WTC11 (cell line): ENCODE measurements around the gene ARHGAP15. TPM values are rescaled to one million over a fixed set of nuclear protein-coding genes. Genes with fewer than 3 reads are reported as not detected.

Experiments
- ATAC-seq: fragments of 200-7000 bp; cut with Tn5 transposase; 2 replicates; pipeline ENCODE4 v1.10.0; 2021; ENCODE audit warnings: mild to moderate bottlenecking, moderate library complexity
- CTCF ChIA-PET: fragments of 300-600 bp; sonication (Branson Sonifier 250); formaldehyde crosslinking; loops from one replicate; lab custom pipeline; 2021; ENCODE audit warnings: antibody characterized with exemption; lab: Charles Lee
- POLR2A ChIA-PET: fragments of 350-600 bp; sonication (Branson Sonifier 250); formaldehyde crosslinking; loops from one replicate; lab custom pipeline; 2021; ENCODE audit warnings: antibody characterized with exemption; lab: Charles Lee
- DNase-seq: peaks from one replicate; pipeline ENCODE4 v3.0.0; 2021; ENCODE audit warnings: low spot score
- H3K27ac Mint-ChIP-seq: 2 replicates; pipeline ENCODE4 v1.8.0; 2021; ENCODE audit warnings: mixed read lengths
- H3K27me3 Mint-ChIP-seq: 2 replicates; pipeline ENCODE4 v1.8.0; 2021; ENCODE audit warnings: low read depth, mild to moderate bottlenecking, moderate library complexity, mixed read lengths
- H3K36me3 Mint-ChIP-seq: 2 replicates; pipeline ENCODE4 v1.8.0; 2021; ENCODE audit warnings: mixed read lengths
- H3K4me1 Mint-ChIP-seq: 2 replicates; pipeline ENCODE4 v1.8.0; 2022; ENCODE audit warnings: mixed read lengths
- H3K4me3 Mint-ChIP-seq: 2 replicates; pipeline ENCODE4 v1.8.0; 2021; ENCODE audit warnings: mild to moderate bottlenecking, moderate library complexity, mixed read lengths
- H3K9me3 Mint-ChIP-seq: 2 replicates; pipeline ENCODE4 v1.8.0; 2021; ENCODE audit warnings: mixed read lengths
- ATF6 ChIP-seq: sonication (generic); formaldehyde crosslinking; IDR thresholded peaks from 2 replicates; pipeline ENCODE4 v1.8.1; 2023; ENCODE audit warnings: mild to moderate bottlenecking, missing genetic modification reagents
- CTCF ChIP-seq: fragments of 200-600 bp; IDR thresholded peaks from 2 replicates; pipeline ENCODE4 v1.8.0; 2022; ENCODE audit warnings: antibody characterized with exemption
- ELF4 ChIP-seq: sonication (generic); formaldehyde crosslinking; IDR thresholded peaks from 2 replicates; pipeline ENCODE4 v1.8.1; 2022; ENCODE audit warnings: low read depth, mild to moderate bottlenecking, moderate library complexity, missing genetic modification reagents
- EMX1 ChIP-seq: fragments of 250-450 bp; sonication (Bioruptor Pico); IDR thresholded peaks from 2 replicates; pipeline ENCODE4 v1.8.0; 2021; ENCODE audit warnings: mild to moderate bottlenecking
- ETV6 ChIP-seq: sonication (generic); formaldehyde crosslinking; IDR thresholded peaks from 2 replicates; pipeline ENCODE4 v1.8.1; 2022; ENCODE audit warnings: mild to moderate bottlenecking, missing genetic modification reagents
- GTF2I ChIP-seq: fragments of 250-450 bp; sonication (Bioruptor Pico); conservative IDR thresholded peaks from 2 replicates; pipeline ENCODE4 v1.4.0; 2021; ENCODE audit warnings: mild to moderate bottlenecking
- JAZF1 ChIP-seq: fragments of 250-450 bp; sonication (Bioruptor Pico); IDR thresholded peaks from 2 replicates; pipeline ENCODE4 v1.9.0; 2021; ENCODE audit warnings: moderate library complexity, mild to moderate bottlenecking, inconsistent platforms
- MAX ChIP-seq: sonication (generic); formaldehyde crosslinking; IDR thresholded peaks from 2 replicates; pipeline ENCODE4 v1.8.0; 2022; ENCODE audit warnings: mild to moderate bottlenecking, missing genetic modification reagents
- MLX ChIP-seq: sonication (generic); formaldehyde crosslinking; IDR thresholded peaks from 2 replicates; pipeline ENCODE4 v1.8.1; 2023; ENCODE audit warnings: mild to moderate bottlenecking, missing genetic modification reagents, moderate library complexity
- MYBL2 ChIP-seq: sonication (generic); formaldehyde crosslinking; IDR thresholded peaks from 2 replicates; pipeline ENCODE4 v1.8.1; 2023; ENCODE audit warnings: mild to moderate bottlenecking, moderate library complexity, missing genetic modification reagents
- NFYB ChIP-seq: sonication (generic); formaldehyde crosslinking; conservative IDR thresholded peaks from 2 replicates; pipeline ENCODE4 v1.8.0; 2022; ENCODE audit warnings: low read depth, missing genetic modification reagents
- NR1H2 ChIP-seq: sonication (generic); formaldehyde crosslinking; IDR thresholded peaks from 2 replicates; pipeline ENCODE4 v1.9.0; 2021; ENCODE audit warnings: mild to moderate bottlenecking, moderate library complexity, missing genetic modification reagents
- PRRX2 ChIP-seq: fragments of 250-450 bp; sonication (Bioruptor Pico); IDR thresholded peaks from 2 replicates; pipeline ENCODE4 v1.8.0; 2021; ENCODE audit warnings: mild to moderate bottlenecking
- RORB ChIP-seq: fragments of 250-450 bp; sonication (Bioruptor Pico); IDR thresholded peaks from 2 replicates; pipeline ENCODE4 v1.9.0; 2021; ENCODE audit warnings: mild to moderate bottlenecking
- SOX15 ChIP-seq: fragments of 250-450 bp; sonication (Bioruptor Pico); IDR thresholded peaks from 2 replicates; pipeline ENCODE4 v1.9.0; 2021; ENCODE audit warnings: mild to moderate bottlenecking
- TEAD4 ChIP-seq: sonication (generic); formaldehyde crosslinking; IDR thresholded peaks from 2 replicates; pipeline ENCODE4 v1.8.0; 2022; ENCODE audit warnings: mild to moderate bottlenecking, missing genetic modification reagents
- TP53 ChIP-seq: sonication (generic); formaldehyde crosslinking; IDR thresholded peaks from 2 replicates; pipeline ENCODE4 v1.8.1; 2023; ENCODE audit warnings: mild to moderate bottlenecking, missing genetic modification reagents
- USF1 ChIP-seq: sonication (generic); formaldehyde crosslinking; IDR thresholded peaks from 2 replicates; pipeline ENCODE4 v1.8.0; 2022; ENCODE audit warnings: mild to moderate bottlenecking, missing genetic modification reagents
- ZBTB21 ChIP-seq: sonication (generic); formaldehyde crosslinking; IDR thresholded peaks from 2 replicates; pipeline ENCODE4 v1.8.1; 2023; ENCODE audit warnings: mild to moderate bottlenecking, missing genetic modification reagents, borderline replicate concordance
- ZNF121 ChIP-seq: sonication (generic); formaldehyde crosslinking; IDR thresholded peaks from 2 replicates; pipeline ENCODE4 v1.8.0; 2023; ENCODE audit warnings: missing genetic modification reagents
- ZNF138 ChIP-seq: sonication (generic); formaldehyde crosslinking; conservative IDR thresholded peaks from 2 replicates; pipeline ENCODE4 v1.8.1; 2022; ENCODE audit warnings: mild to moderate bottlenecking, moderate library complexity, missing genetic modification reagents
- ZNF219 ChIP-seq: sonication (generic); formaldehyde crosslinking; IDR thresholded peaks from 2 replicates; pipeline ENCODE4 v1.8.0; 2023; ENCODE audit warnings: missing genetic modification reagents, mild to moderate bottlenecking, borderline replicate concordance
- ZNF232 ChIP-seq: sonication (generic); formaldehyde crosslinking; IDR thresholded peaks from 2 replicates; pipeline ENCODE4 v1.8.0; 2022; ENCODE audit warnings: mild to moderate bottlenecking, missing genetic modification reagents
- ZNF425 ChIP-seq: fragments of 250-450 bp; sonication (Bioruptor Pico); conservative IDR thresholded peaks from 2 replicates; pipeline ENCODE4 v1.9.0; 2021; ENCODE audit warnings: mild to moderate bottlenecking
- total RNA-seq: library from RNA; stranded (reverse); gene quantifications from 3 replicates; pipeline ENCODE4 v1.2.3, GENCODE V29; 2021

The ARHGAP15 gene
- total RNA-seq, 1 experiment from 2014 or later: 0.28 TPM

GRCh38 chr2:143635936-143636335 is 506.7 kb downstream of the ARHGAP15 start:
- CTCF ChIA-PET: no interaction called here

GRCh38 chr2:143640826-143641225 is 511.6 kb downstream of the ARHGAP15 start:
- no peak for ATAC-seq
- H3K9me3 Mint-ChIP-seq: peaks cover 14% of the 10 kb centered on the region
- DNase-seq: no peak
- H3K27ac Mint-ChIP-seq: no peak overlapping the region
- CTCF ChIA-PET: no interaction called here
- POLR2A ChIA-PET: no interaction called here
- peaks cover 2% of the 10 kb centered on the region for H3K4me1 Mint-ChIP-seq
- H3K4me3 Mint-ChIP-seq: no peak overlapping the region
- TF ChIP-seq GTF2I (CRISPR knock-in tag): no peak
- no peak for TF ChIP-seq ZNF232 (CRISPR knock-in tag)
- no peak for TF ChIP-seq MYBL2 (CRISPR knock-in tag)
- TF ChIP-seq MLX: no peak
- TF ChIP-seq NR1H2 (CRISPR knock-in tag): no peak
- no peak for TF ChIP-seq PRRX2 (CRISPR knock-in tag)
- TF ChIP-seq MAX (CRISPR knock-in tag): no peak
- TF ChIP-seq, all 79 proteins: peak for 0
- H3K36me3 Mint-ChIP-seq: peaks cover 5% of the 10 kb centered on the region
- H3K27me3 Mint-ChIP-seq: 0 out of 2 replicates have a peak, but pooled peaks cover 3% of the 10 kb centered on the region

More at GRCh38 chr2:143635936-143636335, 506.7 kb downstream of the ARHGAP15 start:
- Mint-ChIP-seq H3K4me3 (no peak overlapping the region), H3K36me3 (peaks cover 5% of the 10 kb centered on the region), H3K27me3 (0 out of 2 replicates have a peak, but pooled peaks cover 3% of the 10 kb centered on the region), H3K4me1 (no peaks in the 10 kb centered on the region), H3K9me3 (peaks cover 14% of the 10 kb centered on the region), H3K27ac (no peak overlapping the region)
- DNase-seq (no peak), ATAC-seq (no peak)
- TF ChIP-seq RORB (CRISPR knock-in tag) (no peak), SOX15 (CRISPR knock-in tag) (no peak), ELF4 (CRISPR knock-in tag) (no peak), TEAD4 (CRISPR knock-in tag) (no peak), ZNF138 (no peak), CTCF (no peak), ZNF425 (CRISPR knock-in tag) (no peak), ZBTB21 (CRISPR knock-in tag) (no peak), ATF6 (no peak), NFYB (no peak), USF1 (CRISPR knock-in tag) (no peak), ZNF121 (CRISPR knock-in tag) (no peak), ETV6 (CRISPR knock-in tag) (no peak), EMX1 (CRISPR knock-in tag) (no peak), ZNF219 (no peak), JAZF1 (CRISPR knock-in tag) (no peak), TP53 (no peak)
- POLR2A ChIA-PET: no interaction called here
